GM12891 (cell line): ENCODE data around the gene CBX6.

ENCODE experiments used
- POLR2A ChIP-seq: IDR thresholded peaks from 2 replicates; pipeline ENCODE4 v1.6.1; 2011; ENCODE audit warnings: low read depth, low read length, control low read depth
- POLR2AphosphoS5 ChIP-seq: IDR thresholded peaks from 2 replicates; pipeline ENCODE4 v1.6.1; 2011; ENCODE audit warnings: low read depth, low read length, control low read depth
- SPI1 ChIP-seq: IDR thresholded peaks from 2 replicates; pipeline ENCODE4 v1.6.1; 2011; ENCODE audit warnings: low read depth, low read length, control low read depth
- TAF1 ChIP-seq: IDR thresholded peaks from 2 replicates; pipeline ENCODE4 v1.6.1; 2011; ENCODE audit warnings: low read depth, low read length, control low read depth

- TF ChIP-seq TAF1 (no peak), POLR2AphosphoS5 (no peak), POLR2A (no peak), SPI1 (no peak)
Measured at GRCh38 chr22:38901111-38901641, 29.2 kb upstream of the CBX6 start.
